HG03135 (cell line): ENCODE data around the gene ZBTB7B.

Experiments
- ATAC-seq: cut with Tn5 transposase; IDR thresholded peaks from one replicate; pipeline ENCODE4 v1.9.1; 2021; ENCODE audit warnings: mild to moderate bottlenecking, moderate library complexity; ENCODE audit not compliant: unreplicated experiment

Gene ZBTB7B

GRCh38 chr1:155052439-155053395 is 50.1 kb downstream of the ZBTB7B start:
- no peak for ATAC-seq

- no peak for ATAC-seq
These were observed 51.0 kb downstream of the ZBTB7B start for GRCh38 chr1:155053531-155054105.

GRCh38 chr1:155057104-155057503 is 54.5 kb downstream of the ZBTB7B start:
- ATAC-seq, result no peak

GRCh38 chr1:155057788-155058211 is 55.2 kb downstream of the ZBTB7B start:
- no peak for ATAC-seq

GRCh38 chr1:155060736-155061135 is 58.1 kb downstream of the ZBTB7B start:
- no peak for ATAC-seq

- peak; percentile 42 for ATAC-seq
These were observed 59.0 kb downstream of the ZBTB7B start for GRCh38 chr1:155061381-155062150.

GRCh38 chr1:155062151-155062686 is 59.6 kb downstream of the ZBTB7B start:
- ATAC-seq, result no peak

GRCh38 chr1:155062702-155063411 is 60.3 kb downstream of the ZBTB7B start:
- no peak for ATAC-seq

GRCh38 chr1:155063550-155064110 is 61.0 kb downstream of the ZBTB7B start, which contains the start of gene EFNA4:
Gene EFNA4 (plus strand): TSS chr1:155063740. CDS start chr1:155063824, 84 bp downstream.
- ATAC-seq, result peak; percentile 71

- peak; percentile 10 for ATAC-seq
These were observed 61.7 kb downstream of the ZBTB7B start for GRCh38 chr1:155064111-155064831.

- no peak for ATAC-seq
These were observed 62.3 kb downstream of the ZBTB7B start for GRCh38 chr1:155064832-155065429.

- ATAC-seq, result no peak
These were observed 64.2 kb downstream of the ZBTB7B start for GRCh38 chr1:155066777-155067176.
